GM12878 (cell line): ENCODE results near the gene RASAL2. TPM values are rescaled to one million over a fixed set of nuclear protein-coding genes. Genes with fewer than 3 reads are reported as not detected.
"Not testable (repeated sequence)": the region's sequence is repeated elsewhere in the genome, so short reads cannot be mapped to it uniquely, and the experiment has no call there.

Experiments used
- ATAC-seq: fragments of 200-7000 bp; cut with Tn5 transposase; 3 replicates; pipeline ENCODE4 v1.9.1; 2020; ENCODE audit warnings: mild to moderate bottlenecking, moderate library complexity
- BruUV-seq: library from RNA; stranded (reverse); fragments of 400-500 nt; replicated peaks from 2 replicates; lab custom pipeline; 2021; lab: Mats Ljungman, UMichigan
- CTCF ChIA-PET: fragments of 300-600 bp; sonication (Branson Sonifier 250); formaldehyde crosslinking; extraction: SDS; loops from one replicate; lab custom pipeline; 2021; ENCODE audit warnings: inconsistent platforms; lab: Yijun Ruan, JAX
- POLR2A ChIA-PET: fragments of 350-600 bp; formaldehyde crosslinking; extraction: SDS; loops from one replicate; lab custom pipeline; 2021; ENCODE audit warnings: inconsistent platforms; lab: Charles Lee
- RAD21 ChIA-PET: fragments of 300-600 bp; sonication (Branson Sonifier 250); formaldehyde crosslinking; loops from one replicate; lab custom pipeline; 2023; ENCODE audit warnings: antibody characterized with exemption; ENCODE audit not compliant: unreplicated experiment; lab: Charles Lee
- SMC1A ChIA-PET: fragments of 300-600 bp; sonication (Branson Sonifier 250); formaldehyde crosslinking; loops from one replicate; lab custom pipeline; 2023; ENCODE audit not compliant: unreplicated experiment, uncharacterized antibody; lab: Charles Lee
- DNase-seq: peaks from one replicate; pipeline ENCODE4 v3.0.0-alpha.2; 2011; ENCODE audit warnings: low read depth, low spot score
- FAIRE-seq: peaks from 3 replicates; lab custom pipeline; 2011; peaks lifted over from hg19 to GRCh38; lab: Jason Lieb, UNC
- H2AFZ ChIP-seq: 2 replicates; pipeline ENCODE4 v1.6.0; 2011; ENCODE audit warnings: low read depth, low read length, control low read depth; ENCODE audit not compliant: control insufficient read depth
- H3K27ac ChIP-seq: 2 replicates; pipeline ENCODE4 v1.5.1; 2011; ENCODE audit warnings: control low read depth; ENCODE audit not compliant: control insufficient read depth, insufficient read depth
- H3K27me3 ChIP-seq, 2 experiments: replicated peaks in 1 of 2; 2 replicates each; pipeline versions ENCODE4 v1.6.0 to v1.6.1; 2011; ENCODE audit warnings: low read length in 1 of 2; ENCODE audit not compliant: control insufficient read depth in 2 of 2, insufficient read depth in 2 of 2
- H3K36me3 ChIP-seq, 2 experiments: 2 replicates each; pipeline ENCODE4 v1.5.1; 2011; ENCODE audit warnings: low read length in 1 of 2; ENCODE audit not compliant: control insufficient read depth in 2 of 2, insufficient read depth in 2 of 2
- H3K4me1 ChIP-seq: 2 replicates; pipeline ENCODE4 v1.6.1; 2011; ENCODE audit warnings: mild to moderate bottlenecking, low read length, moderate library complexity, mixed read lengths; ENCODE audit not compliant: control insufficient read depth, insufficient read depth
- H3K4me2 ChIP-seq: 2 replicates; pipeline ENCODE4 v1.6.0; 2011; ENCODE audit warnings: control low read depth; ENCODE audit not compliant: control insufficient read depth, insufficient read depth
- H3K4me3 ChIP-seq: fragments of 200-600 bp; sonication (generic); 2 replicates; pipeline ENCODE4 v1.5.1; 2016
- H3K79me2 ChIP-seq: 2 replicates; pipeline ENCODE4 v1.6.0; 2011; ENCODE audit warnings: low read length; ENCODE audit not compliant: control insufficient read depth, insufficient read depth
- H3K9ac ChIP-seq: 2 replicates; pipeline ENCODE4 v1.8.0; 2011; ENCODE audit warnings: low read length, control low read depth, mixed read lengths; ENCODE audit not compliant: control insufficient read depth, insufficient read depth
- H3K9me3 ChIP-seq: replicated peaks from 3 replicates; pipeline ENCODE4 v1.5.1; 2011; ENCODE audit warnings: mild to moderate bottlenecking, low read length; ENCODE audit not compliant: control insufficient read depth, insufficient read depth
- H4K20me1 ChIP-seq: 2 replicates; pipeline ENCODE4 v1.6.0; 2011; ENCODE audit not compliant: control insufficient read depth, insufficient read depth
- BACH1 ChIP-seq: fragments of 450-650 bp; IDR thresholded peaks from 2 replicates; pipeline ENCODE4 v1.6.1; 2017; ENCODE audit warnings: mild to moderate bottlenecking, borderline replicate concordance
- FOXM1 ChIP-seq: IDR thresholded peaks from 2 replicates; pipeline ENCODE4 v1.6.1; 2012; ENCODE audit warnings: low read depth, mild to moderate bottlenecking, inconsistent platforms, low read length, moderate library complexity
- NFYA ChIP-seq: IDR thresholded peaks from 2 replicates; pipeline ENCODE4 v1.6.1; 2011; ENCODE audit warnings: low read depth, mild to moderate bottlenecking, low read length, improper control_type of control experiment, borderline replicate concordance
- POLR2A ChIP-seq: IDR thresholded peaks from 2 replicates; pipeline ENCODE4 v1.6.1; 2011; ENCODE audit warnings: low read depth, mild to moderate bottlenecking, low read length
- RFX5 ChIP-seq: IDR thresholded peaks from 2 replicates; pipeline ENCODE4 v1.6.1; 2011; ENCODE audit warnings: low read depth, low read length, improper control_type of control experiment
- ZBED1 ChIP-seq: IDR thresholded peaks from 2 replicates; pipeline ENCODE4 v1.6.1; 2016; ENCODE audit warnings: borderline replicate concordance
- WGBS: methylation state at CpG from one replicate; pipeline ENCODE4 v1.1.6; 2016; ENCODE audit warnings: low lambda C conversion rate; ENCODE audit not compliant: insufficient replicate concordance, insufficient coverage; ENCODE audit errors: missing lambda C conversion rate; 5-methylcytosine and 5-hydroxymethylcytosine counted together
- in situ Hi-C: fragments of 300-500 bp; cut with MboI; formaldehyde crosslinking; loops from 9 replicates; pipeline ENCODE4 v1.14.3; 2018; ENCODE audit warnings: mixed read lengths
- intact Hi-C: fragments of 100-400 bp; cut with micrococcal nuclease; formaldehyde crosslinking; loops from one replicate; pipeline ENCODE4 v1.14.2; 2022; ENCODE audit not compliant: unreplicated experiment
- polyA plus RNA-seq, 11 experiments: library from polyadenylated mRNA; depleted of rRNA in 4 of 11; unstranded in 6 of 11; stranded (reverse) in 5 of 11; fragments of >200 nt; fragmentation: Nextera tagmentation in 4 of 11; fragmentation: Illumina TruSeq in 1 of 11; extraction: Ambion mirVana in 4 of 11; extraction: Trizol in 1 of 11; gene quantifications; 1 replicate in 1 of 11; 2 replicates in 10 of 11; pipeline versions ENCODE4 v1.2.1 to v1.2.3, GENCODE V29; 2011 to 2016; ENCODE audit warnings: inconsistent platforms in 2 of 11, missing spikeins in 2 of 11, low read depth in 1 of 11
- total RNA-seq, 4 experiments: library from RNA; depleted of rRNA in 3 of 4; stranded (reverse); fragments of >200 nt in 3 of 4; fragmentation: Illumina TruSeq in 1 of 4; extraction: Trizol in 1 of 4; gene quantifications; 2 replicates each; pipeline versions ENCODE4 v1.2.1 to v1.2.3, GENCODE V29; 2013 to 2021
- TF ChIP-seq, protein P1 (sequence below): fragments of 450-650 bp; IDR thresholded peaks from 2 replicates; pipeline ENCODE4 v1.6.1; 2017; ENCODE audit warnings: mild to moderate bottlenecking, moderate library complexity

Gene RASAL2
- total and polyA plus RNA-seq, 10 of the 15 experiments (the other 5 are each of a cell fraction or from before 2014, with no cell fraction given) = 0.02 to 6.9 (median 0.17) TPM; not detected in 1

DNA sequence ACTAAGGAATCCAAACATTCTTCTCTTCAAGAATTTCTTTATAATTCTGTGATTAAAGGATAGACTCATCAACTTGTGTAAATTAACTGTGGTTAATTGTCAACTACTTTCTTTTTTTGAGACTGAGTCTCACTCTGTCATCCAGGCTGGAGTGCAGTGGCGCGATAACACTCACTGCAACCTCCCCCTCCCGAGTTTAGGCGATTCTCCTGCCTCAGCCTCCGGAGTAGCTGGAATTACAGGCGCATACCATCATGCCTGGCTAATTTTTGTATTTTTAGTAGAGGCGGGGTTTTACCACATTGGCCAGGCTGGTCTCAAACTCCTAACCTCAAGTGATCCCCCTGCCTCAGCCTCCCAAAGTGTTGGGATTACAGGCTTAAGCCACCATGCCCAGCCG is 296.4 kb downstream of the RASAL2 start:
- DNase-seq, H3K79me2 ChIP-seq, H4K20me1 ChIP-seq, H3K4me2 ChIP-seq, H3K9me3 ChIP-seq, H2AFZ ChIP-seq, intact Hi-C loops, POLR2A ChIA-PET, H3K4me1 ChIP-seq, H3K36me3 ChIP-seq, H3K27me3 ChIP-seq, BruUV-seq, SMC1A ChIA-PET, ATAC-seq, H3K27ac ChIP-seq, RAD21 ChIA-PET, H3K9ac ChIP-seq, in situ Hi-C loops, FAIRE-seq, H3K4me3 ChIP-seq, CTCF ChIA-PET: not testable (repeated sequence)
- WGBS = 33% methylated on average over 8 of the region's 8 CpGs

DNA sequence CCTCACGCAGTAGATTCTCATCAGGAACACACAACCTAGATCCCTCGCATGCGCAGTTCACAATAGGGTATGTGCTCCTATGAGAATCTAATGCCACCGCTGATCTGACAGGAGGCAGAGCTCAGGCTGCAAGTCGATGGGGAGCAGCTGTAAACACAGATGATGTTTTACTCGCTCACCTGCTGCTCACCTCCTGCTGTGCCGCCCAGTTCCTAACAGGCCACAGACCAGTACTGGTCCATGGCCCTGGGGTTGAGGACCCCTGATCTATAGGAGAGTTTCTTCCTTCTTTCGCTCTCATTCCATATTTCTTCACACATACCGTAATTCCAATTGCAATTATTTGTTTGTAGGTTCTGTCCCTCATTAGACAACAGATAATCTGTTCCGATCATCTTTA is 299.5 kb downstream of the RASAL2 start:
- DNase-seq (no peak), FAIRE-seq (no peak), ATAC-seq (no peak)
- intact Hi-C loops = no loop called here
- Histone ChIP-seq H3K36me3 (no peaks in the 10 kb centered on the region), H3K4me3 (no peak overlapping the region), H2AFZ (no peak overlapping the region), H3K9ac (no peak overlapping the region), H3K27me3 (no peaks in the 10 kb centered on the region), H3K79me2 (no peaks in the 10 kb centered on the region), H3K4me1 (no peaks in the 10 kb centered on the region), H3K4me2 (no peak overlapping the region), H3K9me3 (no peaks in the 10 kb centered on the region), H4K20me1 (no peaks in the 10 kb centered on the region), H3K27ac (no peak overlapping the region)
- ChIA-PET CTCF (no interaction called here), RAD21 (no interaction called here), POLR2A (no interaction called here), SMC1A (no interaction called here)
- WGBS = 60% methylated on average over 10 of the region's 10 CpGs
- TF ChIP-seq, protein P1, sequence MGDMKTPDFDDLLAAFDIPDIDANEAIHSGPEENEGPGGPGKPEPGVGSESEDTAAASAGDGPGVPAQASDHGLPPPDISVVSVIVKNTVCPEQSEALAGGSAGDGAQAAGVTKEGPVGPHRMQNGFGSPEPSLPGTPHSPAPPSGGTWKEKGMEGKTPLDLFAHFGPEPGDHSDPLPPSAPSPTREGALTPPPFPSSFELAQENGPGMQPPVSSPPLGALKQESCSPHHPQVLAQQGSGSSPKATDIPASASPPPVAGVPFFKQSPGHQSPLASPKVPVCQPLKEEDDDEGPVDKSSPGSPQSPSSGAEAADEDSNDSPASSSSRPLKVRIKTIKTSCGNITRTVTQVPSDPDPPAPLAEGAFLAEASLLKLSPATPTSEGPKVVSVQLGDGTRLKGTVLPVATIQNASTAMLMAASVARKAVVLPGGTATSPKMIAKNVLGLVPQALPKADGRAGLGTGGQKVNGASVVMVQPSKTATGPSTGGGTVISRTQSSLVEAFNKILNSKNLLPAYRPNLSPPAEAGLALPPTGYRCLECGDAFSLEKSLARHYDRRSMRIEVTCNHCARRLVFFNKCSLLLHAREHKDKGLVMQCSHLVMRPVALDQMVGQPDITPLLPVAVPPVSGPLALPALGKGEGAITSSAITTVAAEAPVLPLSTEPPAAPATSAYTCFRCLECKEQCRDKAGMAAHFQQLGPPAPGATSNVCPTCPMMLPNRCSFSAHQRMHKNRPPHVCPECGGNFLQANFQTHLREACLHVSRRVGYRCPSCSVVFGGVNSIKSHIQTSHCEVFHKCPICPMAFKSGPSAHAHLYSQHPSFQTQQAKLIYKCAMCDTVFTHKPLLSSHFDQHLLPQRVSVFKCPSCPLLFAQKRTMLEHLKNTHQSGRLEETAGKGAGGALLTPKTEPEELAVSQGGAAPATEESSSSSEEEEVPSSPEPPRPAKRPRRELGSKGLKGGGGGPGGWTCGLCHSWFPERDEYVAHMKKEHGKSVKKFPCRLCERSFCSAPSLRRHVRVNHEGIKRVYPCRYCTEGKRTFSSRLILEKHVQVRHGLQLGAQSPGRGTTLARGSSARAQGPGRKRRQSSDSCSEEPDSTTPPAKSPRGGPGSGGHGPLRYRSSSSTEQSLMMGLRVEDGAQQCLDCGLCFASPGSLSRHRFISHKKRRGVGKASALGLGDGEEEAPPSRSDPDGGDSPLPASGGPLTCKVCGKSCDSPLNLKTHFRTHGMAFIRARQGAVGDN = no peak
- TF ChIP-seq BACH1 = no peak
- no peak for TF ChIP-seq POLR2A
- TF ChIP-seq RFX5 = no peak
- no peak for TF ChIP-seq NFYA
- no peak for TF ChIP-seq FOXM1
- no peak for TF ChIP-seq ZBED1
- BruUV-seq = no TSS peak
- in situ Hi-C loops = no loop called here
